ENCODE measurements around the gene BBLN.
A peak's percentile ranks its signal among the peaks of the same experiment; 100 is the strongest.
"Not testable (repeated sequence)": the region's sequence is repeated elsewhere in the genome, so short reads cannot be mapped to it uniquely, and the experiment has no call there.

BBLN gene

GRCh38 chr9:128159784-128160602 is at the start of gene BBLN:
BBLN (plus strand) TSS chr9:128160265; CDS start chr9:128160408, 143 bp downstream.
- H3K36me3 ChIP-seq (ENCODE audit: control insufficient read depth, insufficient read depth, low read length, severe bottlenecking) = peaks cover 17% of the 10 kb centered on the region
- no peaks in the 10 kb centered on the region for H3K27me3 ChIP-seq (replicated peaks; ENCODE audit: control insufficient read depth, insufficient read depth, low read length)
- no peaks in the 10 kb centered on the region for H3K9me3 ChIP-seq (ENCODE audit: control insufficient read depth, low read length)
- peak within 1 kb of the TSS; percentile 91 for H3K9ac ChIP-seq (ENCODE audit: low read length)
- H3K4me1 ChIP-seq (ENCODE audit: control insufficient read depth, insufficient read depth, low read length) = peaks cover 31% of the 10 kb centered on the region
- peak; percentile 97 for DNase-seq (ENCODE audit: low read depth)
- H3K4me3 ChIP-seq (ENCODE audit: low read length) = peak within 1 kb of the TSS; percentile 94

GRCh38 chr9:128111726-128112125 is 48.3 kb upstream of the BBLN start:
- DNase-seq (ENCODE audit: low read depth); H3K4me3 ChIP-seq (ENCODE audit: low read length); H3K4me1 ChIP-seq (ENCODE audit: control insufficient read depth, insufficient read depth, low read length); H3K9ac ChIP-seq (ENCODE audit: low read length); H3K27me3 ChIP-seq (replicated peaks; ENCODE audit: control insufficient read depth, insufficient read depth, low read length); H3K9me3 ChIP-seq (ENCODE audit: control insufficient read depth, low read length): not testable (repeated sequence)
- peaks cover 28% of the 10 kb centered on the region for H3K36me3 ChIP-seq (ENCODE audit: control insufficient read depth, insufficient read depth, low read length, severe bottlenecking)

GRCh38 chr9:128113526-128114325 is 46.3 kb upstream of the BBLN start:
- H3K4me1 ChIP-seq (ENCODE audit: control insufficient read depth, insufficient read depth, low read length) = no peaks in the 10 kb centered on the region
- H3K36me3 ChIP-seq (ENCODE audit: control insufficient read depth, insufficient read depth, low read length, severe bottlenecking) = peaks cover 8% of the 10 kb centered on the region
- no peaks in the 10 kb centered on the region for H3K9me3 ChIP-seq (ENCODE audit: control insufficient read depth, low read length)
- H3K9ac ChIP-seq (ENCODE audit: low read length) = no peak overlapping the region
- H3K4me3 ChIP-seq (ENCODE audit: low read length) = no peak overlapping the region
- no peaks in the 10 kb centered on the region for H3K27me3 ChIP-seq (replicated peaks; ENCODE audit: control insufficient read depth, insufficient read depth, low read length)
- DNase-seq (ENCODE audit: low read depth) = no peak

- no peak overlapping the region for H3K4me3 ChIP-seq (ENCODE audit: low read length)
- no peaks in the 10 kb centered on the region for H3K27me3 ChIP-seq (replicated peaks; ENCODE audit: control insufficient read depth, insufficient read depth, low read length)
- no peak for DNase-seq (ENCODE audit: low read depth)
- no peaks in the 10 kb centered on the region for H3K36me3 ChIP-seq (ENCODE audit: control insufficient read depth, insufficient read depth, low read length, severe bottlenecking)
- H3K9me3 ChIP-seq (ENCODE audit: control insufficient read depth, low read length) = no peaks in the 10 kb centered on the region
- H3K4me1 ChIP-seq (ENCODE audit: control insufficient read depth, insufficient read depth, low read length) = no peaks in the 10 kb centered on the region
- no peak overlapping the region for H3K9ac ChIP-seq (ENCODE audit: low read length)
Observed at GRCh38 chr9:128114326-128115186, 45.5 kb upstream of the BBLN start.

- Histone ChIP-seq H3K4me3 (ENCODE audit: low read length) (no peak overlapping the region), H3K27me3 (replicated peaks; ENCODE audit: control insufficient read depth, insufficient read depth, low read length) (no peaks in the 10 kb centered on the region), H3K9me3 (ENCODE audit: control insufficient read depth, low read length) (no peaks in the 10 kb centered on the region), H3K36me3 (ENCODE audit: control insufficient read depth, insufficient read depth, low read length, severe bottlenecking) (no peaks in the 10 kb centered on the region), H3K4me1 (ENCODE audit: control insufficient read depth, insufficient read depth, low read length) (no peaks in the 10 kb centered on the region), H3K9ac (ENCODE audit: low read length) (no peak overlapping the region)
- no peak for DNase-seq (ENCODE audit: low read depth)
Observed at GRCh38 chr9:128115187-128116103, 44.6 kb upstream of the BBLN start.

GRCh38 chr9:128116104-128117083 is 43.7 kb upstream of the BBLN start:
- Histone ChIP-seq H3K4me1 (ENCODE audit: control insufficient read depth, insufficient read depth, low read length) (no peaks in the 10 kb centered on the region), H3K9ac (ENCODE audit: low read length) (no peak overlapping the region), H3K4me3 (ENCODE audit: low read length) (no peak overlapping the region), H3K9me3 (ENCODE audit: control insufficient read depth, low read length) (no peaks in the 10 kb centered on the region), H3K36me3 (ENCODE audit: control insufficient read depth, insufficient read depth, low read length, severe bottlenecking) (peaks cover 6% of the 10 kb centered on the region), H3K27me3 (replicated peaks; ENCODE audit: control insufficient read depth, insufficient read depth, low read length) (no peaks in the 10 kb centered on the region)
- DNase-seq (ENCODE audit: low read depth) = no peak

- Histone ChIP-seq H3K4me3 (ENCODE audit: low read length) (no peak overlapping the region), H3K36me3 (ENCODE audit: control insufficient read depth, insufficient read depth, low read length, severe bottlenecking) (peaks cover 18% of the 10 kb centered on the region)
- peak; percentile 96 for DNase-seq (ENCODE audit: low read depth)
Observed at GRCh38 chr9:128117613-128118471, 42.2 kb upstream of the BBLN start.

GRCh38 chr9:128118472-128118857 is 41.6 kb upstream of the BBLN start:
- Histone ChIP-seq H3K9me3 (ENCODE audit: control insufficient read depth, low read length) (no peaks in the 10 kb centered on the region), H3K4me3 (ENCODE audit: low read length) (no peak overlapping the region), H3K9ac (ENCODE audit: low read length) (no peak overlapping the region), H3K27me3 (replicated peaks; ENCODE audit: control insufficient read depth, insufficient read depth, low read length) (no peaks in the 10 kb centered on the region), H3K36me3 (ENCODE audit: control insufficient read depth, insufficient read depth, low read length, severe bottlenecking) (peaks cover 20% of the 10 kb centered on the region), H3K4me1 (ENCODE audit: control insufficient read depth, insufficient read depth, low read length) (no peaks in the 10 kb centered on the region)
- no peak for DNase-seq (ENCODE audit: low read depth)

More at GRCh38 chr9:128117613-128118471, 42.2 kb upstream of the BBLN start:
- Histone ChIP-seq H3K9me3 (ENCODE audit: control insufficient read depth, low read length) (no peaks in the 10 kb centered on the region), H3K27me3 (replicated peaks; ENCODE audit: control insufficient read depth, insufficient read depth, low read length) (no peaks in the 10 kb centered on the region), H3K9ac (ENCODE audit: low read length) (peak overlapping the region; percentile 25), H3K4me1 (ENCODE audit: control insufficient read depth, insufficient read depth, low read length) (no peaks in the 10 kb centered on the region)
